ENCODE measurements around the gene UMOD.

- no peak for TF ChIP-seq CTCF (IDR thresholded peaks at IDR 0.05; ENCODE audit: poor library complexity)
- TF ChIP-seq EZH2phosphoT487 (IDR thresholded peaks at IDR 0.05; ENCODE audit: low read depth, severe bottlenecking, unreplicated experiment): no peak
- no peak for TF ChIP-seq EZH2 (IDR thresholded peaks at IDR 0.05; ENCODE audit: borderline replicate concordance)
These were observed 34.5 kb downstream of the UMOD start for GRCh38 chr16:20318006-20318405.

Measured in hepatocyte (in vitro differentiated cells).